ENCODE measurements around the gene CYP2B6. TPM values are rescaled to one million over a fixed set of nuclear protein-coding genes. Genes with fewer than 3 reads are reported as not detected.

CYP2B6 gene
- not detected in 2 replicates for total RNA-seq

DNA sequence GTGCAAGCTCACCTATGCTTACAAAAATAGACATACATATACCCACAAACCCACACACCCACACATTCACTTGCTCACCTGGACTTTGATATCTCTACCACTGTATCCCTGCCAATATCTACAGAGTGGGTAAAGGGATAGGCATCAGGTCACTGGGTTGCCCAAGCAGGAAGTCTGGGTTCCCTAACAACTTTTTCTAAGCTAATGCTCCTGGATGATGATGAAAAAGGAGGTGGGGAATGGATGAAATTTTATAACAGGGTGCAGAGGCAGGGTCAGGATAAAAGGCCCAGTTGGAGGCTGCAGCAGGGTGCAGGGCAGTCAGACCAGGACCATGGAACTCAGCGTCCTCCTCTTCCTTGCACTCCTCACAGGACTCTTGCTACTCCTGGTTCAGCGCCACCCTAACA, at the start of gene CYP2B6:
Gene CYP2B6, plus strand, starts transcription at position 311 of the 410 bp plus-strand sequence. Its CDS starts 24 bp downstream, at position 335.

Other genes starting within 250 kb of the CYP2B6 start
- 0.98 and 1.1 TPM in 2 replicates for gene ACTMAP, start 240.8 kb upstream of the CYP2B6 start, total RNA-seq
- 42.3 and 62.4 TPM in 2 replicates for gene SNRPA, start 240.1 kb upstream of the CYP2B6 start, total RNA-seq
- 0.37 TPM in 1 of 2 replicates, not detected in the other for gene MIA, start 215.8 kb upstream of the CYP2B6 start, total RNA-seq
- gene RAB4B, start 213.0 kb upstream of the CYP2B6 start, total RNA-seq = 10.0 and 12.9 TPM in 2 replicates
- 72.0 and 73.5 TPM in 2 replicates for gene EGLN2, start 192.1 kb upstream of the CYP2B6 start, total RNA-seq
- not detected in 2 replicates for gene CYP2A6, start 140.8 kb upstream of the CYP2B6 start, total RNA-seq
- not detected in 2 replicates for gene CYP2A7, start 109.1 kb upstream of the CYP2B6 start, total RNA-seq
- not detected in 2 replicates for gene CYP2A13, start 97.2 kb downstream of the CYP2B6 start, total RNA-seq
- gene CYP2F1, start 123.2 kb downstream of the CYP2B6 start, total RNA-seq = not detected in 2 replicates
- under 0.01 and 0.20 TPM in 2 replicates for gene CYP2S1, start 201.9 kb downstream of the CYP2B6 start, total RNA-seq
- gene AXL, start 227.9 kb downstream of the CYP2B6 start, total RNA-seq = 157 and 435 TPM in 2 replicates